HFFc6 (cell line): Measurements from ENCODE around the gene PCCB. TPM values are rescaled to one million over a fixed set of nuclear protein-coding genes. Genes with fewer than 3 reads are reported as not detected.

Experiments used
- DNase-seq: peaks from one replicate; pipeline ENCODE4 v3.0.0-alpha.2; 2018
- H3K27ac Mint-ChIP-seq: 2 replicates; pipeline ENCODE4 v1.8.0; 2020; ENCODE audit warnings: mild to moderate bottlenecking, mixed read lengths
- H3K27me3 Mint-ChIP-seq: 2 replicates; pipeline ENCODE4 v1.8.0; 2021; ENCODE audit warnings: mild to moderate bottlenecking, moderate library complexity, mixed read lengths; ENCODE audit not compliant: insufficient read depth
- H3K36me3 Mint-ChIP-seq: 2 replicates; pipeline ENCODE4 v1.8.0; 2021; ENCODE audit warnings: low read depth, mixed read lengths
- H3K4me1 Mint-ChIP-seq: 2 replicates; pipeline ENCODE4 v1.8.0; 2020; ENCODE audit warnings: low read depth, mixed read lengths
- H3K4me3 Mint-ChIP-seq: 2 replicates; pipeline ENCODE4 v1.8.0; 2020; ENCODE audit warnings: mild to moderate bottlenecking, moderate library complexity, mixed read lengths
- H3K9me3 Mint-ChIP-seq: 2 replicates; pipeline ENCODE4 v1.8.0; 2020; ENCODE audit warnings: mild to moderate bottlenecking, mixed read lengths
- CTCF ChIP-seq: fragments of 200-600 bp; sonication (generic); IDR thresholded peaks from 2 replicates; pipeline ENCODE4 v1.5.0; 2021; ENCODE audit warnings: antibody characterized with exemption, mild to moderate bottlenecking
- total RNA-seq, 6 experiments: library from RNA; stranded (reverse); fragmentation: NEBNext Ultra II Directional; extraction: Animal tissue kit (Norgen Biotek cat#: 25700); gene quantifications; 2 replicates in 1 of 6; 3 replicates in 5 of 6; pipeline ENCODE4 v1.2.3, GENCODE V29; 2021

Gene PCCB
- total RNA-seq, 6 experiments from 2014 or later, result 32.4 to 41.1 (median 37.8) TPM

GRCh38 chr3:136281966-136282520 is 31.9 kb downstream of the PCCB start:
- peaks cover 56% of the 10 kb centered on the region for H3K36me3 Mint-ChIP-seq
- no peak overlapping the region for H3K27ac Mint-ChIP-seq
- no peak for DNase-seq
- H3K4me1 Mint-ChIP-seq, result no peaks in the 10 kb centered on the region
- peaks cover 23% of the 10 kb centered on the region for H3K9me3 Mint-ChIP-seq
- TF ChIP-seq CTCF, result no peak
- H3K4me3 Mint-ChIP-seq, result no peak overlapping the region
- H3K27me3 Mint-ChIP-seq, result no peaks in the 10 kb centered on the region

- Mint-ChIP-seq H3K4me3 (no peak overlapping the region), H3K4me1 (no peaks in the 10 kb centered on the region), H3K27me3 (no peaks in the 10 kb centered on the region), H3K27ac (no peak overlapping the region), H3K9me3 (peaks cover 23% of the 10 kb centered on the region), H3K36me3 (peaks cover 48% of the 10 kb centered on the region)
- no peak for TF ChIP-seq CTCF
- no peak for DNase-seq
Measured at GRCh38 chr3:136283627-136284026, 33.5 kb downstream of the PCCB start.

GRCh38 chr3:136291302-136291701 is 41.2 kb downstream of the PCCB start:
- DNase-seq, result no peak
- no peaks in the 10 kb centered on the region for H3K9me3 Mint-ChIP-seq
- H3K27me3 Mint-ChIP-seq, result no peaks in the 10 kb centered on the region
- TF ChIP-seq CTCF, result no peak
- no peak overlapping the region for H3K27ac Mint-ChIP-seq
- no peak overlapping the region for H3K4me3 Mint-ChIP-seq
- H3K36me3 Mint-ChIP-seq, result peaks cover 8% of the 10 kb centered on the region; the same call in 1 of the 2 replicates
- H3K4me1 Mint-ChIP-seq, result no peaks in the 10 kb centered on the region

GRCh38 chr3:136292500-136292899 is 42.4 kb downstream of the PCCB start:
- H3K4me3 Mint-ChIP-seq, result no peak overlapping the region

GRCh38 chr3:136293279-136293678 is 43.1 kb downstream of the PCCB start:
- peaks cover 8% of the 10 kb centered on the region; the same call in 1 of the 2 replicates for H3K36me3 Mint-ChIP-seq
- no peak overlapping the region for H3K4me3 Mint-ChIP-seq
- no peaks in the 10 kb centered on the region for H3K9me3 Mint-ChIP-seq
- no peaks in the 10 kb centered on the region for H3K4me1 Mint-ChIP-seq
- H3K27me3 Mint-ChIP-seq, result no peaks in the 10 kb centered on the region
- TF ChIP-seq CTCF, result no peak
- no peak for DNase-seq
- no peak overlapping the region for H3K27ac Mint-ChIP-seq

More at GRCh38 chr3:136292500-136292899, 42.4 kb downstream of the PCCB start:
- peaks cover 8% of the 10 kb centered on the region; the same call in 1 of the 2 replicates for H3K36me3 Mint-ChIP-seq
- H3K4me1 Mint-ChIP-seq, result no peaks in the 10 kb centered on the region
- TF ChIP-seq CTCF, result no peak
- DNase-seq, result no peak
- H3K27me3 Mint-ChIP-seq, result no peaks in the 10 kb centered on the region
- no peak overlapping the region for H3K27ac Mint-ChIP-seq
- H3K9me3 Mint-ChIP-seq, result no peaks in the 10 kb centered on the region
